Measurements from ENCODE around the gene PAK1IP1.
"Not testable (repeated sequence)": the region's sequence is repeated elsewhere in the genome, so short reads cannot be mapped to it uniquely, and the experiment has no call there.

The PAK1IP1 gene

GRCh38 chr6:10720960-10721849, 26.4 kb downstream of the PAK1IP1 start:
- H3K9me3 ChIP-seq (ENCODE audit: control extremely low read depth in 1 of 5, control insufficient read depth in 4 of 5, insufficient read depth in 2 of 5, low read depth in 1 of 5, low read length in 4 of 5); POLR2A ChIA-PET; H3K27ac ChIP-seq (ENCODE audit: insufficient read depth in 1 of 2, low read depth in 1 of 2, low read length in 2 of 2, poor library complexity in 1 of 2, severe bottlenecking in 2 of 2); H3K27me3 ChIP-seq (replicated peaks in 2 of 5; ENCODE audit: control insufficient read depth in 4 of 5, insufficient read depth in 5 of 5, low read length in 4 of 5): not testable (repeated sequence)
- Histone ChIP-seq H3K4me1 (ENCODE audit: control extremely low read depth in 1 of 4, control insufficient read depth in 4 of 4, insufficient read depth in 4 of 4, low read length in 3 of 4) (peaks cover 4 to 27% (median 22%) of the 10 kb centered on the region in 4 experiments), H3K36me3 (ENCODE audit: control insufficient read depth in 4 of 4, insufficient read depth in 4 of 4, low read length in 3 of 4) (peaks cover 0 to 15% (median 6%) of the 10 kb centered on the region in 4 experiments), H3K4me3 (ENCODE audit: control insufficient read depth in 1 of 7, extremely low read depth in 1 of 7, insufficient read depth in 4 of 7, low read depth in 2 of 7, low read length in 6 of 7) (peak overlapping the region in 6 of 7 experiments; percentile 28 to 79 (median 68))
- DNase-seq, result peak in 2 of 3 donors; percentile 32 to 69
- WGBS (ENCODE audit: insufficient coverage), result 89% methylated on average over 12 of the region's 17 CpGs
- CTCF ChIA-PET, result interaction anchor here (0.7 to 3.5 kb wide), 7 partner anchors 25 to 215 kb away, joined by 3 to 16 read pairs (median 4); partner anchors contain the start of gene TMEM14B

GRCh38 chr6:10721850-10722569, 27.2 kb downstream of the PAK1IP1 start:
- POLR2A ChIA-PET, result no interaction called here
- peaks cover 0 to 8% (median 4%) of the 10 kb centered on the region in 5 experiments for H3K9me3 ChIP-seq (ENCODE audit: control extremely low read depth in 1 of 5, control insufficient read depth in 4 of 5, insufficient read depth in 2 of 5, low read depth in 1 of 5, low read length in 4 of 5)
- H3K4me1 ChIP-seq (ENCODE audit: control extremely low read depth in 1 of 4, control insufficient read depth in 4 of 4, insufficient read depth in 4 of 4, low read length in 3 of 4), result peaks cover 4 to 27% (median 22%) of the 10 kb centered on the region in 4 experiments
- peaks cover 0 to 16% (median 10%) of the 10 kb centered on the region in 4 experiments for H3K36me3 ChIP-seq (ENCODE audit: control insufficient read depth in 4 of 4, insufficient read depth in 4 of 4, low read length in 3 of 4)
- peak overlapping the region in 6 of 7 experiments; percentile 69 to 87 (median 81) for H3K4me3 ChIP-seq (ENCODE audit: control insufficient read depth in 1 of 7, extremely low read depth in 1 of 7, insufficient read depth in 4 of 7, low read depth in 2 of 7, low read length in 6 of 7)
- DNase-seq, result no peak
- 97% methylated on average over 8 of the region's 11 CpGs for WGBS (ENCODE audit: insufficient coverage)
- CTCF ChIA-PET, result interaction anchor here (0.6 to 3.5 kb wide), 5 partner anchors 25 to 211 kb away, joined by 3 to 16 read pairs (median 4); partner anchors contain the start of gene TMEM14B
- peak overlapping the region in 1 of 2 experiments; percentile 88 for H3K27ac ChIP-seq (ENCODE audit: insufficient read depth in 1 of 2, low read depth in 1 of 2, low read length in 2 of 2, poor library complexity in 1 of 2, severe bottlenecking in 2 of 2)
- H3K27me3 ChIP-seq (replicated peaks in 2 of 5; ENCODE audit: control insufficient read depth in 4 of 5, insufficient read depth in 5 of 5, low read length in 4 of 5), result no peaks in the 10 kb centered on the region

DNA sequence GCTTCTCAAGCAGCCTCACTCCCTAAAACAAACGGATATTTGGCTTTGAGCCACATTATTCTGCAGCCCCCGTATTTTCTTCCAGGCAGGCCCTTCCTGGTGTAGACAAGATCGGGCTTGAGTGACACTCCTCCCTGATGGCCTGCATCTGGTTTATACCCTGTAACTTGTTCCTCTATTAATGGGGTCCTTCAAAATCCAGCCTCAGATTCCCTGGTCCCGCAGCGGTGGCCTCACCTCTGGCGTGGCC, 27.7 kb downstream of the PAK1IP1 start:
- peaks cover 4 to 27% (median 22%) of the 10 kb centered on the region in 4 experiments for H3K4me1 ChIP-seq (ENCODE audit: control extremely low read depth in 1 of 4, control insufficient read depth in 4 of 4, insufficient read depth in 4 of 4, low read length in 3 of 4)
- peaks cover 0 to 8% (median 4%) of the 10 kb centered on the region in 5 experiments for H3K9me3 ChIP-seq (ENCODE audit: control extremely low read depth in 1 of 5, control insufficient read depth in 4 of 5, insufficient read depth in 2 of 5, low read depth in 1 of 5, low read length in 4 of 5)
- 1% methylated on average over 6 of the region's 6 CpGs for WGBS (ENCODE audit: insufficient coverage)
- H3K36me3 ChIP-seq (ENCODE audit: control insufficient read depth in 4 of 4, insufficient read depth in 4 of 4, low read length in 3 of 4), result peaks cover 0 to 16% (median 10%) of the 10 kb centered on the region in 4 experiments
- no peak for DNase-seq
- CTCF ChIA-PET, result interaction anchor here (0.6 to 3.5 kb wide), 3 partner anchors 25 to 212 kb away, joined by 3 to 16 read pairs (median 7); partner anchors contain the start of gene TMEM14B
- peak overlapping the region in 1 of 2 experiments; percentile 88 for H3K27ac ChIP-seq (ENCODE audit: insufficient read depth in 1 of 2, low read depth in 1 of 2, low read length in 2 of 2, poor library complexity in 1 of 2, severe bottlenecking in 2 of 2)
- POLR2A ChIA-PET, result interaction anchor here (0.9 kb wide), 1 partner anchor 12 kb away, joined by 3 read pairs; no protein-coding TSS in a partner anchor
- peak overlapping the region; percentile 67 to 87 (median 81) for H3K4me3 ChIP-seq (ENCODE audit: control insufficient read depth in 1 of 7, extremely low read depth in 1 of 7, insufficient read depth in 4 of 7, low read depth in 2 of 7, low read length in 6 of 7)
- H3K27me3 ChIP-seq (replicated peaks in 2 of 5; ENCODE audit: control insufficient read depth in 4 of 5, insufficient read depth in 5 of 5, low read length in 4 of 5), result no peaks in the 10 kb centered on the region

GRCh38 chr6:10722820-10723566, 28.2 kb downstream of the PAK1IP1 start, which contains the start of gene TMEM14C:
Gene TMEM14C (plus strand): TSS chr6:10723070. CDS start chr6:10724614, 1,544 bp downstream.
- Histone ChIP-seq H3K4me3 (ENCODE audit: control insufficient read depth in 1 of 7, extremely low read depth in 1 of 7, insufficient read depth in 4 of 7, low read depth in 2 of 7, low read length in 6 of 7) (peak within 1 kb of the TSS; percentile 67 to 87 (median 81)), H3K9me3 (ENCODE audit: control extremely low read depth in 1 of 5, control insufficient read depth in 4 of 5, insufficient read depth in 2 of 5, low read depth in 1 of 5, low read length in 4 of 5) (peaks cover 0 to 6% (median 4%) of the 10 kb centered on the region in 5 experiments), H3K4me1 (ENCODE audit: control extremely low read depth in 1 of 4, control insufficient read depth in 4 of 4, insufficient read depth in 4 of 4, low read length in 3 of 4) (peaks cover 4 to 27% (median 22%) of the 10 kb centered on the region in 4 experiments), H3K27ac (ENCODE audit: insufficient read depth in 1 of 2, low read depth in 1 of 2, low read length in 2 of 2, poor library complexity in 1 of 2, severe bottlenecking in 2 of 2) (peak within 1 kb of the TSS; percentile 58 to 88), H3K36me3 (ENCODE audit: control insufficient read depth in 4 of 4, insufficient read depth in 4 of 4, low read length in 3 of 4) (peaks cover 0 to 19% (median 11%) of the 10 kb centered on the region in 4 experiments), H3K27me3 (replicated peaks in 2 of 5; ENCODE audit: control insufficient read depth in 4 of 5, insufficient read depth in 5 of 5, low read length in 4 of 5) (no peaks in the 10 kb centered on the region)
- peak; percentile 86 to 91 (median 88) for DNase-seq
- WGBS (ENCODE audit: insufficient coverage), result 0% methylated on average over 49 of the region's 55 CpGs
- CTCF ChIA-PET, result interaction anchor here (0.6 to 3.5 kb wide), 3 partner anchors 24 to 212 kb away, joined by 3 to 16 read pairs (median 7); partner anchors contain the start of gene TMEM14B
- POLR2A ChIA-PET, result interaction anchor here (0.9 kb wide), 1 partner anchor 13 kb away, joined by 3 read pairs; no protein-coding TSS in a partner anchor

DNA sequence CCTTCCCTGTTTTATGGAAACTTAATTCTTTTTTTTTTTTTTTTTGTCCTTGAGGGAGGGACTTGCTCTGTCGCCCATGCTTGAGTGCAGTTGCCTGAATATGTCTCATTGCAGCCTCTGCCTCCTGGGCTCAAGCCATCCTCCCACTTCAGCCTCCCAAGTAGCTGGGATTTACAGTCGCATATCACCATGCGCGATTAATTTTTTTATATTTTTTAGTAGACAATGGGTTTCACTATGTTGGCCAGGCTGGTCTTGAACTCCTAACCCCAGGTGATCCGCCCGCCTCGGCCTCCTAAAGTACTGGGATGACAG, 28.8 kb downstream of the PAK1IP1 start:
- H3K4me3 ChIP-seq (ENCODE audit: control insufficient read depth in 1 of 7, extremely low read depth in 1 of 7, insufficient read depth in 4 of 7, low read depth in 2 of 7, low read length in 6 of 7), result peak overlapping the region; percentile 67 to 87 (median 81)
- peaks cover 4 to 27% (median 22%) of the 10 kb centered on the region in 4 experiments for H3K4me1 ChIP-seq (ENCODE audit: control extremely low read depth in 1 of 4, control insufficient read depth in 4 of 4, insufficient read depth in 4 of 4, low read length in 3 of 4)
- CTCF ChIA-PET, result interaction anchor here (1.2 to 2.7 kb wide), 2 partner anchors 11 to 23 kb away, joined by 5 to 7 read pairs; partner anchors contain the start of gene TMEM14B
- POLR2A ChIA-PET, result no interaction called here
- H3K27me3 ChIP-seq (replicated peaks in 2 of 5; ENCODE audit: control insufficient read depth in 4 of 5, insufficient read depth in 5 of 5, low read length in 4 of 5), result no peaks in the 10 kb centered on the region
- peak overlapping the region; percentile 58 to 88 for H3K27ac ChIP-seq (ENCODE audit: insufficient read depth in 1 of 2, low read depth in 1 of 2, low read length in 2 of 2, poor library complexity in 1 of 2, severe bottlenecking in 2 of 2)
- WGBS (ENCODE audit: insufficient coverage), result 47% methylated on average over 3 of the region's 7 CpGs
- DNase-seq, result no peak
- peaks cover 0 to 24% (median 16%) of the 10 kb centered on the region in 4 experiments for H3K36me3 ChIP-seq (ENCODE audit: control insufficient read depth in 4 of 4, insufficient read depth in 4 of 4, low read length in 3 of 4)
- peaks cover 0 to 3% (median 2%) of the 10 kb centered on the region in 5 experiments for H3K9me3 ChIP-seq (ENCODE audit: control extremely low read depth in 1 of 5, control insufficient read depth in 4 of 5, insufficient read depth in 2 of 5, low read depth in 1 of 5, low read length in 4 of 5)

- CTCF ChIA-PET, result no interaction called here
- Histone ChIP-seq H3K9me3 (ENCODE audit: control extremely low read depth in 1 of 5, control insufficient read depth in 4 of 5, insufficient read depth in 2 of 5, low read depth in 1 of 5, low read length in 4 of 5) (no peaks in the 10 kb centered on the region), H3K4me3 (ENCODE audit: control insufficient read depth in 1 of 7, extremely low read depth in 1 of 7, insufficient read depth in 4 of 7, low read depth in 2 of 7, low read length in 6 of 7) (no peak overlapping the region), H3K27ac (ENCODE audit: insufficient read depth in 1 of 2, low read depth in 1 of 2, low read length in 2 of 2, poor library complexity in 1 of 2, severe bottlenecking in 2 of 2) (no peak overlapping the region), H3K27me3 (replicated peaks in 2 of 5; ENCODE audit: control insufficient read depth in 4 of 5, insufficient read depth in 5 of 5, low read length in 4 of 5) (no peaks in the 10 kb centered on the region), H3K4me1 (ENCODE audit: control extremely low read depth in 1 of 4, control insufficient read depth in 4 of 4, insufficient read depth in 4 of 4, low read length in 3 of 4) (peaks cover 4 to 29% (median 22%) of the 10 kb centered on the region in 4 experiments), H3K36me3 (ENCODE audit: control insufficient read depth in 4 of 4, insufficient read depth in 4 of 4, low read length in 3 of 4) (peaks cover 0 to 30% (median 21%) of the 10 kb centered on the region in 4 experiments)
- POLR2A ChIA-PET, result no interaction called here
- DNase-seq, result peak in 2 of 3 donors; percentile 21 to 58
- 95% methylated on average over 6 of the region's 6 CpGs for WGBS (ENCODE audit: insufficient coverage)
Observed at GRCh38 chr6:10725044-10725443, 30.3 kb downstream of the PAK1IP1 start.

Data from common myeloid progenitor, CD34-positive (primary cell).